ENCODE data around the gene APOO. TPM values are rescaled to one million over a fixed set of nuclear protein-coding genes. Genes with fewer than 3 reads are reported as not detected.

The APOO gene
- total and polyA plus RNA-seq, 2 experiments from 2014 or later: 7.3 to 20.2 TPM

DNA sequence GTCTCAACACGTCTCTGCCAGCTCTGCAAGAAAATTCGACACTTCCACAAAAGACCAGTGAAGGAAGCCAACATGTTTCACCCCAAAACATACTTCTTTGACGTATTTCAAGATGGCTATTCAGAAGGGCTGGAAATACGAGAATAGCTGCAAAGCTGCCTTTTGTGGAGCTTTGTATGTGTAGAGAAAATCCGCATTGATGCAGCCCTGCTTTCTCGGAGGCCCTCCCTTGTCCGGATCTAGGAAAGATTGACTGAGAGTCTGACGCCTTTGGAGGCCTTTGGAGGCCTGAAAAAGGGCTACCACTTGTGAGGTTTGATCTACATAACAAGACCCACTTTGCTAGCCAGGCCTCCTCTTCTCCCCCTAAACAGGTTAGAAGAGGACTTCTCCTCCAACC lies 112.5 kb downstream of the APOO start:
- Histone ChIP-seq H3K79me2 (ENCODE audit: insufficient read depth) (no peaks in the 10 kb centered on the region), H3F3A (ENCODE audit: insufficient read depth) (no peaks in the 10 kb centered on the region), H3K9ac (no peak overlapping the region), H3K4me3 (no peak overlapping the region), H3K9me3 (ENCODE audit: low read depth) (no peaks in the 10 kb centered on the region), H3K4me1 (ENCODE audit: insufficient read depth) (no peaks in the 10 kb centered on the region), H3K27ac (no peak overlapping the region), H3K27me3 (replicated peaks; ENCODE audit: insufficient read depth) (no peaks in the 10 kb centered on the region), H4K20me1 (ENCODE audit: insufficient read depth) (no peaks in the 10 kb centered on the region), H3K9me2 (ENCODE audit: insufficient read depth) (no peaks in the 10 kb centered on the region), H2AFZ (no peak overlapping the region), H3K36me3 (ENCODE audit: low read depth) (no peaks in the 10 kb centered on the region), H3K4me2 (ENCODE audit: unreplicated experiment) (no peak overlapping the region)
- no peak for DNase-seq
- 90 to 94% methylated on average over 8 of the region's 8 CpGs for WGBS, 2 experiments (ENCODE audit: low coverage in 1 of 2, low lambda C conversion rate in 2 of 2, missing lambda C conversion rate in 2 of 2)
- TF ChIP-seq EZH2phosphoT487 (IDR thresholded peaks at IDR 0.05; ENCODE audit: insufficient read depth, low read depth) (no peak), EZH2 (IDR thresholded peaks at IDR 0.05; ENCODE audit: insufficient read depth, poor library complexity, severe bottlenecking) (no peak)
- in situ Hi-C loops (cut with MboI): no loop called here

DNA sequence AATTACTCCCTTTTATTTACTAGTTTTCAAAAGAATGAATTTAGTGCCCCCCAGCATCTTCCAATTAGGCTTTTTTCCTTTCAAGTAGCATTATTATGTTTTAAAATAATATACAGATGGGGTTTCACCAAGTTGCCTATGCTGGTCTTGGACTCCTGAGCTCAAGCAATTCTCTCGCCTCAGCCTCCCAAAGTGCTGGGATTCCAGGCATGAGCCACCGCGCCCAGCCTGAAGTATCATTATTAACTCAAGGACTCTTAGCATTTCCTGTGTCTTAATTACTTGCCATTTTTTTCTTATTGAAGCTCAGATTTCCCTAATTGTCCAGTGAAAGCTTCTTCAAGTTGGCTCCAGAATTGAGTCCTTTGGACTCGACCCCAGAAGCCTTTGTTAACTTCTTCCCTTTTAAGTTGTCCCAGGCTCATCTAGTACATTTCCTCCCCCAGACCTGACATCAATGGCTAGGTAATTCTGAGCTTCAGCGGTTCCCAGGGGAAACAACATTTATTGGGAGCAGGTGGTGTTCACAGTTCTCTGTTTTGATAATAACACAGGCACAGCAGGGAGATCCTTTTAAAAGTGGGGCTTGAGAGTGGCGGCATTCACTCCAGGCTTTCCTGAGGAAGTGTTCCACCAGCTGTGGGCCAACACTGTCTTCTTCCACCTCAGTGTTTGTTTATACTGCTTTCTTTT lies 114.7 kb downstream of the APOO start:
- Histone ChIP-seq H3K4me3 (no peak overlapping the region), H3K9me2 (ENCODE audit: insufficient read depth) (no peaks in the 10 kb centered on the region), H3K27me3 (replicated peaks; ENCODE audit: insufficient read depth) (no peaks in the 10 kb centered on the region), H4K20me1 (ENCODE audit: insufficient read depth) (no peaks in the 10 kb centered on the region), H3K4me1 (ENCODE audit: insufficient read depth) (no peaks in the 10 kb centered on the region), H3K9me3 (ENCODE audit: low read depth) (no peaks in the 10 kb centered on the region), H3K27ac (no peak overlapping the region), H3K36me3 (ENCODE audit: low read depth) (no peaks in the 10 kb centered on the region), H3K4me2 (ENCODE audit: unreplicated experiment) (no peak overlapping the region), H3F3A (ENCODE audit: insufficient read depth) (no peaks in the 10 kb centered on the region; the same call in 1 of the 2 replicates), H3K9ac (no peak overlapping the region), H3K79me2 (ENCODE audit: insufficient read depth) (no peaks in the 10 kb centered on the region), H2AFZ (no peak overlapping the region)
- TF ChIP-seq EZH2phosphoT487 (IDR thresholded peaks at IDR 0.05; ENCODE audit: insufficient read depth, low read depth): no peak
- TF ChIP-seq EZH2 (IDR thresholded peaks at IDR 0.05; ENCODE audit: insufficient read depth, poor library complexity, severe bottlenecking): no peak
- DNase-seq: no peak
- in situ Hi-C loops (cut with MboI): no loop called here
- WGBS, 2 experiments (ENCODE audit: low coverage in 1 of 2, low lambda C conversion rate in 2 of 2, missing lambda C conversion rate in 2 of 2): 29 to 47% methylated on average over 6 of the region's 6 CpGs

DNA sequence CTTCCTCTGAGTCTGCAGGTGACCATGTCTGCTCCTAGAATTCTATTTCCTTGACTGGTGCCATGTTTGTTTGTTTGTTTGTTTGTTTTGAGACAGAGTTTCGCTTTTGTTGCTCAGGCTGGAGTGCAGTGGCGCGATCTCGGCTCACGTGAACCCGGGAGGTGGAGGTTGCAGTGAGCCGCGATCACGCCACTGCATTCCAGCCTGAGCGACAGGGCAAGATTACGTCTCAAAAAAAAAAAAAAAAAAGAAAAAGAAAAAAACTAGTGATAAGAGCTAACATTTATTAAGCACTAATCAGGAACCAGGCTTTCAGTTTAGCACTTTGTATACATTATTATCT lies 117.6 kb downstream of the APOO start:
- in situ Hi-C loops (cut with MboI): no loop called here
- Histone ChIP-seq H3K9ac (no peak overlapping the region), H3F3A (ENCODE audit: insufficient read depth) (peaks cover 11% of the 10 kb centered on the region), H3K27ac (no peak overlapping the region), H3K9me2 (ENCODE audit: insufficient read depth) (no peaks in the 10 kb centered on the region), H3K79me2 (ENCODE audit: insufficient read depth) (peaks cover 5% of the 10 kb centered on the region; the same call in 1 of the 2 replicates), H3K4me1 (ENCODE audit: insufficient read depth) (peaks cover 3% of the 10 kb centered on the region; the same call in 1 of the 2 replicates), H4K20me1 (ENCODE audit: insufficient read depth) (no peaks in the 10 kb centered on the region), H3K9me3 (ENCODE audit: low read depth) (no peaks in the 10 kb centered on the region), H3K4me3 (no peak overlapping the region), H3K4me2 (ENCODE audit: unreplicated experiment) (no peak overlapping the region), H3K36me3 (ENCODE audit: low read depth) (0 out of 2 replicates have a peak, but pooled peaks cover 11% of the 10 kb centered on the region), H3K27me3 (replicated peaks; ENCODE audit: insufficient read depth) (no peaks in the 10 kb centered on the region), H2AFZ (no peak overlapping the region)
- TF ChIP-seq EZH2 (IDR thresholded peaks at IDR 0.05; ENCODE audit: insufficient read depth, poor library complexity, severe bottlenecking) (no peak), EZH2phosphoT487 (IDR thresholded peaks at IDR 0.05; ENCODE audit: insufficient read depth, low read depth) (no peak)
- DNase-seq: no peak
- WGBS, 2 experiments (ENCODE audit: low coverage in 1 of 2, low lambda C conversion rate in 2 of 2, missing lambda C conversion rate in 2 of 2): 83 to 98% methylated on average over 1 to 11 of the region's 11 CpGs

DNA sequence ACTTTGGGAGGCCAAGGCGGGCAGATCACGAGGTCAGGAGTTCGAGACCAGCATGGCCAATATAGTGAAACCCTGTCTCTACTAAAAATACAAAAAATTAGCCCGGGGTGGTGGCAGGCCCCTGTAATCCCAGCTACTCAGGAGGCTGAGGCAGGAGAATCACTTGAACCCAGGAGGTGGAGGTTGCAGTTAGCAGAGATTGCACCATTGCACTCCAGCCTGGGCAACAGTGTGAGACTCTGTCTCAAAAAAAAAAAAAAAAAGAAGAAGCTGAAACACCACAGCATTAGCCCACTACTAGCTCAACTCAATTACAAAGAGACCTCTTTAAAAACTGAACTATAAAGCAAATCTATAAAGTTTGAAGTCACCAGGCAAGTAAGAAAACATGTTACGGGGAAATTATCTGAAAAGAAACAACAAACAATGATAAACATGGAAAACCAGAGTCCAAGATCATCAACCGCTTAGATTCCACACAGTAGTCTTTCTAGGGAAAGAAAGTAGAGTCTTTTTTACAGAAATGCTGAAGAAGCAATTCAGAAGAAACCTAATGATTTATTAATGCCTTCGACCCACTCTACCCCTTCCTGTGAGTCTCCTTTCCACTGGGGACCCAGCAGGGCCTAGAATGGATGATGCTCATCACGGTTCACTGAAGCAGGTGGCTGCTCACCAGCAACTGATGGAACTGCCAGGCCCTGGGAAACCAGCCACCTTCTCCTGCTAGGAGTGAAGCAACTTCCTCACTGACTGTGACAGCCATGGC lies 118.2 kb downstream of the APOO start:
- no peaks in the 10 kb centered on the region for H3K9me2 ChIP-seq (ENCODE audit: insufficient read depth)
- no peak for DNase-seq
- no peak overlapping the region for H3K9ac ChIP-seq
- no peaks in the 10 kb centered on the region for H3K27me3 ChIP-seq (replicated peaks; ENCODE audit: insufficient read depth)
- no peak overlapping the region for H3K27ac ChIP-seq
- 0 out of 2 replicates have a peak, but pooled peaks cover 14% of the 10 kb centered on the region for H3K36me3 ChIP-seq (ENCODE audit: low read depth)
- peaks cover 16% of the 10 kb centered on the region for H3F3A ChIP-seq (ENCODE audit: insufficient read depth)
- H3K79me2 ChIP-seq (ENCODE audit: insufficient read depth): peaks cover 10% of the 10 kb centered on the region; the same call in 1 of the 2 replicates
- TF ChIP-seq EZH2 (IDR thresholded peaks at IDR 0.05; ENCODE audit: insufficient read depth, poor library complexity, severe bottlenecking) (no peak), EZH2phosphoT487 (IDR thresholded peaks at IDR 0.05; ENCODE audit: insufficient read depth, low read depth) (no peak)
- in situ Hi-C loops (cut with MboI): loop anchor here (10.0 kb wide), 1 partner anchor 115 kb away; the partner anchor contains the start of genes APOO and CXorf58
- no peak overlapping the region for H3K4me2 ChIP-seq (ENCODE audit: unreplicated experiment)
- H4K20me1 ChIP-seq (ENCODE audit: insufficient read depth): no peaks in the 10 kb centered on the region
- no peak overlapping the region for H3K4me3 ChIP-seq
- H3K4me1 ChIP-seq (ENCODE audit: insufficient read depth): peaks cover 8% of the 10 kb centered on the region; the same call in 1 of the 2 replicates
- 94 to 98% methylated on average over 4 to 8 of the region's 8 CpGs for WGBS, 2 experiments (ENCODE audit: low coverage in 1 of 2, low lambda C conversion rate in 2 of 2, missing lambda C conversion rate in 2 of 2)
- H2AFZ ChIP-seq: no peak overlapping the region
- no peaks in the 10 kb centered on the region for H3K9me3 ChIP-seq (ENCODE audit: low read depth)

Measured in GM23248 (cell line).